Stimulated activated CD4-positive, alpha-beta T cell treated with anti-CD3 and anti-CD28 coated beads, TNF-alpha, amount 100 ng/mL, for 48 hours (primary cell): ENCODE measurements around the gene TMEM147.

Source experiments
- DNase-seq, 3 donors: peaks; one replicate each; pipeline ENCODE4 v3.0.0-alpha.2; 2020; ENCODE audit warnings: low read depth in 3 of 3

Gene TMEM147

GRCh38 chr19:35521124-35521743, 24.2 kb upstream of the TMEM147 start:
- DNase-seq = no peak

- no peak for DNase-seq
Observed at GRCh38 chr19:35522745-35523327, 22.6 kb upstream of the TMEM147 start.

- DNase-seq = no peak
Observed at GRCh38 chr19:35524181-35524837, 21.1 kb upstream of the TMEM147 start.

- DNase-seq = no peak
Observed at GRCh38 chr19:35525873-35526272, 19.6 kb upstream of the TMEM147 start.

GRCh38 chr19:35528218-35529038, 17.0 kb upstream of the TMEM147 start, which contains the start of gene SBSN:
SBSN (minus strand) TSS chr19:35528311; CDS start chr19:35528281, 30 bp downstream.
- no peak for DNase-seq

GRCh38 chr19:35529241-35530218, 15.9 kb upstream of the TMEM147 start:
- no peak for DNase-seq

GRCh38 chr19:35531291-35531690, 14.1 kb upstream of the TMEM147 start:
- DNase-seq = no peak

GRCh38 chr19:35533201-35533821, 12.1 kb upstream of the TMEM147 start, which contains the start of gene GAPDHS:
GAPDHS (plus strand) TSS chr19:35533456; CDS start chr19:35533528, 72 bp downstream.
- no peak for DNase-seq

GRCh38 chr19:35533822-35534392, 11.5 kb upstream of the TMEM147 start:
- no peak for DNase-seq

GRCh38 chr19:35534803-35535480, 10.5 kb upstream of the TMEM147 start:
- DNase-seq = no peak

GRCh38 chr19:35539314-35539713, 6.1 kb upstream of the TMEM147 start:
- no peak for DNase-seq

- no peak for DNase-seq
Observed at GRCh38 chr19:35539850-35540249, 5.6 kb upstream of the TMEM147 start.

GRCh38 chr19:35540356-35540927, 5.0 kb upstream of the TMEM147 start:
- no peak for DNase-seq

- DNase-seq = no peak
Observed at GRCh38 chr19:35542209-35542608, 3.2 kb upstream of the TMEM147 start.

- no peak for DNase-seq
Observed at GRCh38 chr19:35543280-35544109, 1.9 kb upstream of the TMEM147 start.

GRCh38 chr19:35544110-35544802, 1.2 kb upstream of the TMEM147 start:
- no peak for DNase-seq

- DNase-seq = peak; percentile 44 to 70 (median 63)
Observed at GRCh38 chr19:35545855-35546381, 492 bp downstream of the TMEM147 start.
